SU-DHL-6 (cell line): ENCODE measurements around the gene PACS1.

Source experiments
- H2AFZ ChIP-seq: fragments of 200-600 bp; sonication (generic); 2 replicates; pipeline ENCODE4 v1.6.1; 2014; ENCODE audit warnings: low read depth, mild to moderate bottlenecking, moderate library complexity, mixed read lengths, antibody characterized with exemption, low read length; ENCODE audit not compliant: severe bottlenecking
- H3F3A ChIP-seq: fragments of 200-600 bp; shearing (Covaris generic); 2 replicates; pipeline ENCODE4 v1.6.0; 2016; ENCODE audit warnings: antibody characterized with exemption, mild to moderate bottlenecking; ENCODE audit not compliant: insufficient read depth
- H3K27ac ChIP-seq: fragments of 200-600 bp; sonication (generic); 2 replicates; pipeline ENCODE4 v1.5.1; 2016; ENCODE audit warnings: low read depth, mild to moderate bottlenecking, low read length, moderate library complexity, mixed read lengths
- H3K27me3 ChIP-seq: fragments of 200-600 bp; sonication (generic), shearing (Covaris generic); 2 replicates; pipeline ENCODE4 v1.6.0; 2014; ENCODE audit warnings: mild to moderate bottlenecking, low read length
- H3K36me3 ChIP-seq: fragments of 200-600 bp; sonication (generic); 2 replicates; pipeline ENCODE4 v1.6.1; 2014; ENCODE audit warnings: mild to moderate bottlenecking, low read length, mixed read lengths
- H3K4me2 ChIP-seq: fragments of 300-600, 200-600 bp; shearing (Covaris generic), sonication (generic); 2 replicates; pipeline ENCODE4 v1.6.0; 2014; ENCODE audit warnings: low read length, low read depth, mild to moderate bottlenecking; ENCODE audit not compliant: poor library complexity, severe bottlenecking
- H3K4me3 ChIP-seq: fragments of 200-600 bp; sonication (generic); 2 replicates; pipeline ENCODE4 v1.5.1; 2014; ENCODE audit warnings: antibody characterized with exemption, low read length, mild to moderate bottlenecking, mixed read lengths; ENCODE audit not compliant: insufficient read depth, poor library complexity, severe bottlenecking
- H3K79me2 ChIP-seq: fragments of 200-600 bp; sonication (generic); 2 replicates; pipeline ENCODE4 v1.6.1; 2014; ENCODE audit warnings: mild to moderate bottlenecking, low read length, moderate library complexity; ENCODE audit not compliant: insufficient read depth
- H3K9ac ChIP-seq: fragments of 200-600 bp; sonication (generic); 2 replicates; pipeline ENCODE4 v1.7.0; 2014; ENCODE audit warnings: mild to moderate bottlenecking, low read length
- H3K9me2 ChIP-seq: fragments of 200-600 bp; sonication (generic); replicated peaks from 2 replicates; pipeline ENCODE4 v1.6.1; 2014; ENCODE audit warnings: low read length; ENCODE audit not compliant: insufficient read depth
- H3K9me3 ChIP-seq: fragments of 200-600 bp; sonication (generic); 2 replicates; pipeline ENCODE4 v1.6.1; 2014; ENCODE audit warnings: low read length, mixed read lengths; ENCODE audit not compliant: insufficient read depth
- H4K20me1 ChIP-seq: fragments of 200-600 bp; sonication (generic); 2 replicates; pipeline ENCODE4 v1.6.1; 2014; ENCODE audit warnings: low read depth, mild to moderate bottlenecking, antibody characterized with exemption, low read length, moderate library complexity, mixed read lengths
- EZH2phosphoT487 ChIP-seq: fragments of 200-600 bp; sonication (generic), shearing (Covaris generic); conservative IDR thresholded peaks from 2 replicates; pipeline ENCODE4 v1.6.1; 2018; ENCODE audit warnings: mild to moderate bottlenecking, antibody characterized with exemption, low read length, moderate library complexity, mixed read lengths
- TF ChIP-seq, protein P1 (sequence below): fragments of 200-600 bp; sonication (generic); IDR thresholded peaks from one replicate; pipeline ENCODE4 v1.5.1; 2017; ENCODE audit warnings: antibody characterized with exemption, mild to moderate bottlenecking, low read length, moderate library complexity; ENCODE audit not compliant: insufficient read depth, poor library complexity, severe bottlenecking

PACS1 gene

DNA sequence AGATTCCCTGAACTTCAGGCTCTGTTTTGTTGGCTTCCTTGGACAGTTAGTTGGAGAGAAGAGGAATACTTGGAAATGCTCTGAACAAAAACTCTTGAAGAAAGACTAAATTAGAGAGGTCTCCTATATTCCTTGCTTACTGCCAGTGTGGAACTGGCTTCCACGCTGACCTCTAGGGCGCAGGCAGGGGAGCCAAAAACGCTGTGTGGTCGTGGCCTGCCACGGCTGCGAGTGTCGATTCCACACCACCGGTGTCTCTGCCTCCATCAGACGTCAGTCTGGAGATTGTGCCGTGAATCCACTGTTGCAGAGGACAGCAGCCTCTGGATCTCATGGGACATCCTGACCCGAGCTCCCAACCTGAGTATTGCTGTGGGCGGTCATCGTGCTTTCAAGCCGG is 160.9 kb downstream of the PACS1 start:
- Histone ChIP-seq H2AFZ (no peak overlapping the region), H3K9me2 (no peaks in the 10 kb centered on the region), H3K9ac (no peak overlapping the region), H3K9me3 (no peaks in the 10 kb centered on the region), H3K4me2 (no peak overlapping the region), H3K79me2 (no peaks in the 10 kb centered on the region), H3K27me3 (no peaks in the 10 kb centered on the region), H3K36me3 (no peaks in the 10 kb centered on the region), H3F3A (no peaks in the 10 kb centered on the region), H3K4me3 (no peak overlapping the region), H4K20me1 (no peaks in the 10 kb centered on the region), H3K27ac (no peak overlapping the region)
- TF ChIP-seq EZH2phosphoT487: no peak

DNA sequence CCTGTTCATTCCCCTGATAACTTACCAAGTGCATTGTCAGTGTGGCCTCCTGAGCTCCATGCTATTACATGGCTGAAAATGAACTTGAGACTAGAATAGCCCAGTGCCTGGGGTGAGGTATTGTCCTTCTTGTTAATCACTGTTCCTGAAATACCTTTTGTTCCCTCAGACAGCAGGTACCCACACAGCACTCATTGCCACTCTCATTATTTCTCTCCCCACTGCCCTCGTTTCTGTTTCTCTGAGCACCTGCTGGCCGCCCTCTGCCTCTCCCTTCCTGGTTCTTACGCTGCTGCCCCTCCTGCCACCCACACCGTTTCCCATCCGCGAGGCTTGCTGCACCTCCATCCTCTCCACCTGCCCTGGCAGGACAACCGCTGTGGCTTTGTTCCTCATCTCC is 161.5 kb downstream of the PACS1 start:
- no peaks in the 10 kb centered on the region for H3K79me2 ChIP-seq
- H3K9me2 ChIP-seq: no peaks in the 10 kb centered on the region
- H3K27me3 ChIP-seq: no peaks in the 10 kb centered on the region
- no peak overlapping the region for H3K4me3 ChIP-seq
- no peak overlapping the region for H2AFZ ChIP-seq
- H3K27ac ChIP-seq: no peak overlapping the region
- no peaks in the 10 kb centered on the region for H3F3A ChIP-seq
- no peak overlapping the region for H3K9ac ChIP-seq
- H4K20me1 ChIP-seq: no peaks in the 10 kb centered on the region
- H3K9me3 ChIP-seq: no peaks in the 10 kb centered on the region
- no peak for TF ChIP-seq EZH2phosphoT487
- TF ChIP-seq, protein P1, sequence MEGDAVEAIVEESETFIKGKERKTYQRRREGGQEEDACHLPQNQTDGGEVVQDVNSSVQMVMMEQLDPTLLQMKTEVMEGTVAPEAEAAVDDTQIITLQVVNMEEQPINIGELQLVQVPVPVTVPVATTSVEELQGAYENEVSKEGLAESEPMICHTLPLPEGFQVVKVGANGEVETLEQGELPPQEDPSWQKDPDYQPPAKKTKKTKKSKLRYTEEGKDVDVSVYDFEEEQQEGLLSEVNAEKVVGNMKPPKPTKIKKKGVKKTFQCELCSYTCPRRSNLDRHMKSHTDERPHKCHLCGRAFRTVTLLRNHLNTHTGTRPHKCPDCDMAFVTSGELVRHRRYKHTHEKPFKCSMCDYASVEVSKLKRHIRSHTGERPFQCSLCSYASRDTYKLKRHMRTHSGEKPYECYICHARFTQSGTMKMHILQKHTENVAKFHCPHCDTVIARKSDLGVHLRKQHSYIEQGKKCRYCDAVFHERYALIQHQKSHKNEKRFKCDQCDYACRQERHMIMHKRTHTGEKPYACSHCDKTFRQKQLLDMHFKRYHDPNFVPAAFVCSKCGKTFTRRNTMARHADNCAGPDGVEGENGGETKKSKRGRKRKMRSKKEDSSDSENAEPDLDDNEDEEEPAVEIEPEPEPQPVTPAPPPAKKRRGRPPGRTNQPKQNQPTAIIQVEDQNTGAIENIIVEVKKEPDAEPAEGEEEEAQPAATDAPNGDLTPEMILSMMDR: no peak
- no peaks in the 10 kb centered on the region for H3K36me3 ChIP-seq
- H3K4me2 ChIP-seq: no peak overlapping the region

DNA sequence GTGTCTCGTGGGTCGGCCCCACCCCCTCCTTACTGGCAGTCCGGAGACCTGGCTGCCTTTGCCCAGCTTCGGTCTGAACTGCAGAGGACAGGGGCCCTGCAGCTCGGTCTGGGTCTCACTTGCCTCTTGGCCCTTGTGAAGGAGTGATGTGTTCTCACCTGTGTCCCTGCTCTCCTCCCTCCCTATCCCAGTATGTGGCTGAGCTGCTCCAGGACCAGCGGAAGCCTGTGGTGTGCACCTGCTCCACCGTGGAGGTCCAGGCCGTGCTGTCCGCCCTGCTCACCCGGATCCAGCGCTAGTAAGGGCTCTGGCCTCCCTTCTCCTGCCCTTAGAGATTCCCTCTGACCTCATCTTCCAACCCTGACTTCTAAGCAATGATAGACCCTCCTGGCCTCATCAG is 162.7 kb downstream of the PACS1 start:
- TF ChIP-seq, protein P1: no peak
- TF ChIP-seq EZH2phosphoT487: no peak
- Histone ChIP-seq H3K36me3 (no peaks in the 10 kb centered on the region), H2AFZ (no peak overlapping the region), H3K4me3 (no peak overlapping the region), H3K79me2 (no peaks in the 10 kb centered on the region), H3K9me3 (no peaks in the 10 kb centered on the region), H3K9me2 (no peaks in the 10 kb centered on the region), H3K27ac (no peak overlapping the region), H3K27me3 (no peaks in the 10 kb centered on the region), H3K9ac (no peak overlapping the region), H4K20me1 (no peaks in the 10 kb centered on the region), H3F3A (no peaks in the 10 kb centered on the region), H3K4me2 (no peak overlapping the region)

DNA sequence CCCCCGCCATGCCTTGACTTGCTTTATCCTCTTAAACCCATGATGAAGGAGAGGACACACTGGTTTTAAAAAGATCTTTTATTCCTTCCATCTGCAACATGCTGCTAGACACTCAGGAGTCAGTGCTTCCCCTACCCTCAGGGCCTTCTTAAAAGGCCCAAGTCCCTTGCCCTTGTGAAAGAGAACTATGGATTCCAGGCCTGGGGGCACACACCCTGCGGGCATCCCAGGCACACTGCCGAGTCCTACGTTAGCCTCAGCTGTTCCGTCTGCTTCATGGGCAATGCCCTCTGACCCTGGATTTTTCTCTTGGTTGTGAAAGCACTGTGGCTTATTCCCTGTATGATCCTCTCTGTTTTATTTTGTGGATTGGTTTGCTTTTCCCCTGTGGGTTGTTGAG is 163.2 kb downstream of the PACS1 start:
- TF ChIP-seq, protein P1: no peak
- no peak for TF ChIP-seq EZH2phosphoT487
- Histone ChIP-seq H3K36me3 (no peaks in the 10 kb centered on the region), H3K9me2 (no peaks in the 10 kb centered on the region), H3K4me3 (no peak overlapping the region), H3F3A (no peaks in the 10 kb centered on the region), H3K27me3 (no peaks in the 10 kb centered on the region), H3K79me2 (no peaks in the 10 kb centered on the region), H3K9me3 (no peaks in the 10 kb centered on the region), H4K20me1 (no peaks in the 10 kb centered on the region), H2AFZ (no peak overlapping the region), H3K27ac (no peak overlapping the region), H3K9ac (no peak overlapping the region), H3K4me2 (no peak overlapping the region)
